ENCODE data around the gene FNIP1. TPM values are rescaled to one million over a fixed set of nuclear protein-coding genes. Genes with fewer than 3 reads are reported as not detected.

Gene FNIP1
- total RNA-seq, 5 donors from 2014 or later (not counting 1 experiment from before 2014, with no cell fraction given), result 26.7 to 32.7 (median 27.7) TPM

- POLR2A ChIA-PET, result no interaction called here
- Mint-ChIP-seq H3K27me3 (no peaks in the 10 kb centered on the region), H3K36me3 (peaks cover 26% of the 10 kb centered on the region), H3K9me3 (peaks cover 3 to 13% (median 6%) of the 10 kb centered on the region in 3 donors), H3K4me1 (peaks cover 42 to 49% (median 44%) of the 10 kb centered on the region in 3 donors), H3K27ac (no peak overlapping the region), H3K4me3 (no peak overlapping the region)
- DNase-seq, result no peak
- Histone ChIP-seq H3K36me3 (ENCODE audit: control insufficient read depth in 2 of 2, extremely low read depth in 1 of 2, insufficient read depth in 1 of 2, low read length in 1 of 2) (peaks cover 0 to 1% of the 10 kb centered on the region in 2 donors), H3K27me3 (replicated peaks in 1 of 2; ENCODE audit: control insufficient read depth in 2 of 2, extremely low read depth in 1 of 2, insufficient read depth in 2 of 2, low read length in 1 of 2) (no peaks in the 10 kb centered on the region), H3K4me3 (ENCODE audit: control insufficient read depth in 1 of 2, extremely low read depth in 1 of 2, low read length in 1 of 2) (no peak overlapping the region), H3K4me1 (ENCODE audit: control insufficient read depth in 1 of 2, extremely low read depth in 1 of 2, insufficient read depth in 2 of 2, low read length in 2 of 2) (peaks cover 5 to 8% of the 10 kb centered on the region in 2 experiments), H3K9me3 (no peaks in the 10 kb centered on the region), H3K27ac (ENCODE audit: low read length) (no peak overlapping the region)
- WGBS (ENCODE audit: insufficient coverage), result no CpG with 5 or more reads among the region's 1 CpG
- ATAC-seq (replicated peaks in 1 of 4), result no peak
- CTCF ChIA-PET, result no interaction called here
These were observed 37.1 kb downstream of the FNIP1 start for GRCh38 chr5:131759704-131760103.

GRCh38 chr5:131758520-131758900 is 38.3 kb downstream of the FNIP1 start:
- H3K27ac ChIP-seq (ENCODE audit: low read length), result no peak overlapping the region
- WGBS (ENCODE audit: insufficient coverage), result no CpG with 5 or more reads among the region's 3 CpGs
- H3K27me3 ChIP-seq (replicated peaks in 1 of 2; ENCODE audit: control insufficient read depth in 2 of 2, extremely low read depth in 1 of 2, insufficient read depth in 2 of 2, low read length in 1 of 2), result no peaks in the 10 kb centered on the region
- no peaks in the 10 kb centered on the region for H3K9me3 ChIP-seq
- Mint-ChIP-seq H3K36me3 (peaks cover 20% of the 10 kb centered on the region), H3K4me1 (peaks cover 46 to 49% (median 48%) of the 10 kb centered on the region in 3 donors), H3K27ac (no peak overlapping the region), H3K27me3 (no peaks in the 10 kb centered on the region), H3K9me3 (peaks cover 2 to 8% (median 3%) of the 10 kb centered on the region in 3 donors), H3K4me3 (peak overlapping the region in 1 of 3 donors; percentile 4)
- ChIA-PET CTCF (no interaction called here), POLR2A (no interaction called here)
- no peak for DNase-seq
- no peaks in the 10 kb centered on the region for H3K36me3 ChIP-seq (ENCODE audit: control insufficient read depth in 2 of 2, extremely low read depth in 1 of 2, insufficient read depth in 1 of 2, low read length in 1 of 2)
- ATAC-seq (replicated peaks in 1 of 4), result no peak
- H3K4me1 ChIP-seq (ENCODE audit: control insufficient read depth in 1 of 2, extremely low read depth in 1 of 2, insufficient read depth in 2 of 2, low read length in 2 of 2), result peaks cover 5 to 8% of the 10 kb centered on the region in 2 experiments
- H3K4me3 ChIP-seq (ENCODE audit: control insufficient read depth in 1 of 2, extremely low read depth in 1 of 2, low read length in 1 of 2), result no peak overlapping the region

- WGBS (ENCODE audit: insufficient coverage), result no CpG with 5 or more reads among the region's 1 CpG
- no peak overlapping the region for H3K4me3 Mint-ChIP-seq
- peaks cover 48 to 49% (median 48%) of the 10 kb centered on the region in 3 donors for H3K4me1 Mint-ChIP-seq
- CTCF ChIA-PET, result interaction anchor here in 1 of 2 donors (0.8 kb wide), 1 partner anchor 25 kb away, joined by 5 read pairs; no protein-coding TSS in a partner anchor
- Histone ChIP-seq H3K4me1 (ENCODE audit: control insufficient read depth in 1 of 2, extremely low read depth in 1 of 2, insufficient read depth in 2 of 2, low read length in 2 of 2) (peaks cover 5 to 8% of the 10 kb centered on the region in 2 experiments), H3K36me3 (ENCODE audit: control insufficient read depth in 2 of 2, extremely low read depth in 1 of 2, insufficient read depth in 1 of 2, low read length in 1 of 2) (no peaks in the 10 kb centered on the region), H3K9me3 (no peaks in the 10 kb centered on the region), H3K27ac (ENCODE audit: low read length) (no peak overlapping the region), H3K4me3 (ENCODE audit: control insufficient read depth in 1 of 2, extremely low read depth in 1 of 2, low read length in 1 of 2) (no peak overlapping the region), H3K27me3 (replicated peaks in 1 of 2; ENCODE audit: control insufficient read depth in 2 of 2, extremely low read depth in 1 of 2, insufficient read depth in 2 of 2, low read length in 1 of 2) (no peaks in the 10 kb centered on the region)
- peaks cover 2 to 8% (median 3%) of the 10 kb centered on the region in 3 donors for H3K9me3 Mint-ChIP-seq
- POLR2A ChIA-PET, result no interaction called here
- peaks cover 20% of the 10 kb centered on the region for H3K36me3 Mint-ChIP-seq
- no peaks in the 10 kb centered on the region for H3K27me3 Mint-ChIP-seq
- ATAC-seq (replicated peaks in 1 of 4) (no peak), DNase-seq (no peak)
- H3K27ac Mint-ChIP-seq, result no peak overlapping the region
These were observed 38.8 kb downstream of the FNIP1 start for GRCh38 chr5:131757830-131758519.

- Histone ChIP-seq H3K9me3 (no peaks in the 10 kb centered on the region), H3K27ac (ENCODE audit: low read length) (no peak overlapping the region), H3K4me3 (ENCODE audit: control insufficient read depth in 1 of 2, extremely low read depth in 1 of 2, low read length in 1 of 2) (no peak overlapping the region), H3K4me1 (ENCODE audit: control insufficient read depth in 1 of 2, extremely low read depth in 1 of 2, insufficient read depth in 2 of 2, low read length in 2 of 2) (peaks cover 5 to 8% of the 10 kb centered on the region in 2 experiments), H3K27me3 (replicated peaks in 1 of 2; ENCODE audit: control insufficient read depth in 2 of 2, extremely low read depth in 1 of 2, insufficient read depth in 2 of 2, low read length in 1 of 2) (no peaks in the 10 kb centered on the region), H3K36me3 (ENCODE audit: control insufficient read depth in 2 of 2, extremely low read depth in 1 of 2, insufficient read depth in 1 of 2, low read length in 1 of 2) (no peaks in the 10 kb centered on the region)
- DNase-seq (no peak), ATAC-seq (replicated peaks in 1 of 4) (peak in 2 of 4 experiments; percentile 22 to 29)
- Mint-ChIP-seq H3K27ac (no peak overlapping the region), H3K4me1 (peaks cover 42 to 45% (median 44%) of the 10 kb centered on the region in 3 donors), H3K36me3 (peaks cover 13% of the 10 kb centered on the region), H3K27me3 (no peaks in the 10 kb centered on the region), H3K9me3 (peaks cover 0 to 3% (median 0%) of the 10 kb centered on the region in 3 donors), H3K4me3 (no peak overlapping the region)
- 0% methylated on average over 1 of the region's 1 CpG for WGBS (ENCODE audit: insufficient coverage)
- POLR2A ChIA-PET, result no interaction called here
- CTCF ChIA-PET, result interaction anchor here in 1 of 2 donors (1.0 kb wide), 1 partner anchor 251 kb away, joined by 3 read pairs; no protein-coding TSS in a partner anchor
These were observed 39.9 kb downstream of the FNIP1 start for GRCh38 chr5:131756942-131757341.

GRCh38 chr5:131754363-131754762 is 42.5 kb downstream of the FNIP1 start:
- Histone ChIP-seq H3K4me3 (ENCODE audit: control insufficient read depth in 1 of 2, extremely low read depth in 1 of 2, low read length in 1 of 2) (no peak overlapping the region), H3K4me1 (ENCODE audit: control insufficient read depth in 1 of 2, extremely low read depth in 1 of 2, insufficient read depth in 2 of 2, low read length in 2 of 2) (peaks cover 5 to 8% of the 10 kb centered on the region in 2 experiments), H3K9me3 (no peaks in the 10 kb centered on the region), H3K27me3 (replicated peaks in 1 of 2; ENCODE audit: control insufficient read depth in 2 of 2, extremely low read depth in 1 of 2, insufficient read depth in 2 of 2, low read length in 1 of 2) (no peaks in the 10 kb centered on the region), H3K27ac (ENCODE audit: low read length) (no peak overlapping the region), H3K36me3 (ENCODE audit: control insufficient read depth in 2 of 2, extremely low read depth in 1 of 2, insufficient read depth in 1 of 2, low read length in 1 of 2) (no peaks in the 10 kb centered on the region)
- Mint-ChIP-seq H3K4me1 (peaks cover 41 to 43% (median 41%) of the 10 kb centered on the region in 3 donors), H3K27me3 (no peaks in the 10 kb centered on the region), H3K4me3 (no peak overlapping the region), H3K36me3 (peaks cover 24% of the 10 kb centered on the region), H3K27ac (no peak overlapping the region), H3K9me3 (no peaks in the 10 kb centered on the region)
- ATAC-seq (replicated peaks in 1 of 4), result no peak
- DNase-seq, result no peak
- POLR2A ChIA-PET, result interaction anchor here in 1 of 2 donors (1.3 kb wide), 1 partner anchor 20 kb away, joined by 3 read pairs; no protein-coding TSS in a partner anchor
- no CpG with 5 or more reads among the region's 1 CpG for WGBS (ENCODE audit: insufficient coverage)
- CTCF ChIA-PET, result interaction anchor here (0.5 to 0.6 kb wide), 2 partner anchors 164 to 462 kb away, joined by 3 to 6 read pairs; no protein-coding TSS in a partner anchor

DNA sequence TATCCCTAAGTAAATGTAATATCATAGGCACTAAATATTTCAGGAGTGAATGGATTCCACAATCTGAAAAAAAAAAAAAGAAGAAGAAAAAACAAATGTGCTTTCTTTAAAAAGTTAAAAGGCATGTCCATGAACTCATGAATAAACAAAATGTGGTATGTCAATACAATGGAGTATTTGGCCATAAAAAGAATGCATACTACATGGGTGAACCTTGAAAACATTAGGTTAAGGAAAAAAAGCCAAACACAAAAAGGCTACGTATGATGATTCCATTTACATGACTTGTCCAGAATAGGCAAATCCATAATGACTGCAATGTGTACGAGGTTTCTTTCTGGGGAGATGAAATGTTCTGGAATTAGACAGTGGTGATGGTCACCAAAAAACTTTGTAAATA is 45.3 kb downstream of the FNIP1 start:
- Mint-ChIP-seq H3K4me1 (peaks cover 45 to 51% (median 50%) of the 10 kb centered on the region in 3 donors), H3K27ac (no peak overlapping the region), H3K27me3 (no peaks in the 10 kb centered on the region), H3K36me3 (peaks cover 25% of the 10 kb centered on the region), H3K9me3 (no peaks in the 10 kb centered on the region), H3K4me3 (no peak overlapping the region)
- POLR2A ChIA-PET, result interaction anchor here (0.5 to 0.6 kb wide), 2 partner anchors 12 to 52 kb away, joined by 3 to 4 read pairs; no protein-coding TSS in a partner anchor
- Histone ChIP-seq H3K27ac (ENCODE audit: low read length) (no peak overlapping the region), H3K4me3 (ENCODE audit: control insufficient read depth in 1 of 2, extremely low read depth in 1 of 2, low read length in 1 of 2) (no peak overlapping the region), H3K9me3 (no peaks in the 10 kb centered on the region), H3K36me3 (ENCODE audit: control insufficient read depth in 2 of 2, extremely low read depth in 1 of 2, insufficient read depth in 1 of 2, low read length in 1 of 2) (no peaks in the 10 kb centered on the region), H3K27me3 (replicated peaks in 1 of 2; ENCODE audit: control insufficient read depth in 2 of 2, extremely low read depth in 1 of 2, insufficient read depth in 2 of 2, low read length in 1 of 2) (no peaks in the 10 kb centered on the region), H3K4me1 (ENCODE audit: control insufficient read depth in 1 of 2, extremely low read depth in 1 of 2, insufficient read depth in 2 of 2, low read length in 2 of 2) (peaks cover 0 to 14% of the 10 kb centered on the region in 2 experiments)
- no CpG with 5 or more reads among the region's 2 CpGs for WGBS (ENCODE audit: insufficient coverage)
- CTCF ChIA-PET, result interaction anchor here in 1 of 2 donors (0.8 kb wide), 1 partner anchor 270 kb away, joined by 4 read pairs; no protein-coding TSS in a partner anchor
- no peak for DNase-seq
- ATAC-seq (replicated peaks in 1 of 4), result no peak

Data from T-cell (primary cell).